Measurements from ENCODE around the gene SPTLC1. TPM values are rescaled to one million over a fixed set of nuclear protein-coding genes. Genes with fewer than 3 reads are reported as not detected.

The SPTLC1 gene
- polyA plus RNA-seq, 1 donor from 2014 or later, result 74.8 TPM

- H3K27me3 ChIP-seq (ENCODE audit: insufficient read depth, low read depth, low read length), result no peaks in the 10 kb centered on the region
- H3K4me3 ChIP-seq (ENCODE audit: low read length), result no peak overlapping the region
- peaks cover 20% of the 10 kb centered on the region for H3K36me3 ChIP-seq (ENCODE audit: insufficient read depth, low read length)
- no peak overlapping the region for H3K4me2 ChIP-seq (ENCODE audit: low read length)
- H3K9me3 ChIP-seq (ENCODE audit: low read length), result peaks cover 3% of the 10 kb centered on the region
- H3F3A ChIP-seq (ENCODE audit: insufficient read depth, low read length, poor library complexity, severe bottlenecking), result no peaks in the 10 kb centered on the region
- H3K27ac ChIP-seq (ENCODE audit: low read length), result no peak overlapping the region
- no peaks in the 10 kb centered on the region for H3K79me2 ChIP-seq (replicated peaks; ENCODE audit: insufficient read depth, low read length)
- no peaks in the 10 kb centered on the region for H3K9me2 ChIP-seq (ENCODE audit: insufficient read depth, low read length)
- H4K20me1 ChIP-seq (ENCODE audit: insufficient read depth), result no peaks in the 10 kb centered on the region
- TF ChIP-seq TAF1 (IDR thresholded peaks at IDR 0.05; ENCODE audit: low read depth), result no peak
- no peak for TF ChIP-seq EP300 (conservative IDR thresholded peaks at IDR 0.05; ENCODE audit: poor library complexity, severe bottlenecking)
- no peak for TF ChIP-seq RAD21 (conservative IDR thresholded peaks at IDR 0.05)
- no peak for TF ChIP-seq EZH2 (IDR thresholded peaks at IDR 0.05; ENCODE audit: borderline replicate concordance, insufficient read depth, low read length, poor library complexity, severe bottlenecking)
- no peak for TF ChIP-seq CTCF (IDR thresholded peaks at IDR 0.05; ENCODE audit: poor library complexity, severe bottlenecking)
- TF ChIP-seq, protein P1, sequence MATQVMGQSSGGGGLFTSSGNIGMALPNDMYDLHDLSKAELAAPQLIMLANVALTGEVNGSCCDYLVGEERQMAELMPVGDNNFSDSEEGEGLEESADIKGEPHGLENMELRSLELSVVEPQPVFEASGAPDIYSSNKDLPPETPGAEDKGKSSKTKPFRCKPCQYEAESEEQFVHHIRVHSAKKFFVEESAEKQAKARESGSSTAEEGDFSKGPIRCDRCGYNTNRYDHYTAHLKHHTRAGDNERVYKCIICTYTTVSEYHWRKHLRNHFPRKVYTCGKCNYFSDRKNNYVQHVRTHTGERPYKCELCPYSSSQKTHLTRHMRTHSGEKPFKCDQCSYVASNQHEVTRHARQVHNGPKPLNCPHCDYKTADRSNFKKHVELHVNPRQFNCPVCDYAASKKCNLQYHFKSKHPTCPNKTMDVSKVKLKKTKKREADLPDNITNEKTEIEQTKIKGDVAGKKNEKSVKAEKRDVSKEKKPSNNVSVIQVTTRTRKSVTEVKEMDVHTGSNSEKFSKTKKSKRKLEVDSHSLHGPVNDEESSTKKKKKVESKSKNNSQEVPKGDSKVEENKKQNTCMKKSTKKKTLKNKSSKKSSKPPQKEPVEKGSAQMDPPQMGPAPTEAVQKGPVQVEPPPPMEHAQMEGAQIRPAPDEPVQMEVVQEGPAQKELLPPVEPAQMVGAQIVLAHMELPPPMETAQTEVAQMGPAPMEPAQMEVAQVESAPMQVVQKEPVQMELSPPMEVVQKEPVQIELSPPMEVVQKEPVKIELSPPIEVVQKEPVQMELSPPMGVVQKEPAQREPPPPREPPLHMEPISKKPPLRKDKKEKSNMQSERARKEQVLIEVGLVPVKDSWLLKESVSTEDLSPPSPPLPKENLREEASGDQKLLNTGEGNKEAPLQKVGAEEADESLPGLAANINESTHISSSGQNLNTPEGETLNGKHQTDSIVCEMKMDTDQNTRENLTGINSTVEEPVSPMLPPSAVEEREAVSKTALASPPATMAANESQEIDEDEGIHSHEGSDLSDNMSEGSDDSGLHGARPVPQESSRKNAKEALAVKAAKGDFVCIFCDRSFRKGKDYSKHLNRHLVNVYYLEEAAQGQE (IDR thresholded peaks at IDR 0.05; ENCODE audit: borderline replicate concordance), result no peak
- TF ChIP-seq SMC3 (conservative IDR thresholded peaks at IDR 0.05; ENCODE audit: poor library complexity), result no peak
- no peak for TF ChIP-seq MXI1 (conservative IDR thresholded peaks at IDR 0.05; ENCODE audit: poor library complexity, severe bottlenecking)
- TF ChIP-seq POLR2AphosphoS5 (IDR thresholded peaks at IDR 0.05), result no peak
- no peak overlapping the region for H2AFZ ChIP-seq (ENCODE audit: low read depth, low read length)
- H3K9ac ChIP-seq (ENCODE audit: low read length), result no peak overlapping the region
These were observed 67.7 kb downstream of the SPTLC1 start for GRCh38 chr9:92047500-92047899.

DNA sequence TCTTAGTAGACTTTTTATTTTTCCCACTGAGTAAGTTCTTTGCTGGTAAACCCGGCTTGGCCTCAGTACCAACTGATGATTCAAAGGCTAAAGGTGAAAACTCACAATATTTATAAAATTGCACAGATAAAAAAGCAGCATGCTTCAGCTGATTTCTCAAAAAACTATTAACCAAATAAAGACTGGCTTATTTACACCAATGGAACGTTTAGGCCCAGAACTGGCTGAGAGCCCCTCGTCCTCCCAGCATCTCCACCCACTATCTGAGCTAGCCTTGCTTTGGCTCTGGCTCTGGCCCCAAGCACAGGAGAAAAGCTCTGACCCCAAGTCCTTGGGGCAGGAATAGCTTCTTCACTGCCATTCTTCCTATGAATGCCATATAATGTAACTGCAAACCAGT lies 68.5 kb downstream of the SPTLC1 start:
- Histone ChIP-seq H4K20me1 (ENCODE audit: insufficient read depth) (no peaks in the 10 kb centered on the region), H3K27ac (ENCODE audit: low read length) (no peak overlapping the region), H3F3A (ENCODE audit: insufficient read depth, low read length, poor library complexity, severe bottlenecking) (no peaks in the 10 kb centered on the region), H3K9me2 (ENCODE audit: insufficient read depth, low read length) (no peaks in the 10 kb centered on the region), H3K79me2 (replicated peaks; ENCODE audit: insufficient read depth, low read length) (no peaks in the 10 kb centered on the region), H3K27me3 (ENCODE audit: insufficient read depth, low read depth, low read length) (no peaks in the 10 kb centered on the region), H3K36me3 (ENCODE audit: insufficient read depth, low read length) (peaks cover 25% of the 10 kb centered on the region), H2AFZ (ENCODE audit: low read depth, low read length) (no peak overlapping the region), H3K9ac (ENCODE audit: low read length) (no peak overlapping the region), H3K4me3 (ENCODE audit: low read length) (no peak overlapping the region), H3K4me2 (ENCODE audit: low read length) (no peak overlapping the region), H3K9me3 (ENCODE audit: low read length) (no peaks in the 10 kb centered on the region)
- TF ChIP-seq TAF1 (IDR thresholded peaks at IDR 0.05; ENCODE audit: low read depth) (no peak), POLR2AphosphoS5 (IDR thresholded peaks at IDR 0.05) (no peak), SMC3 (conservative IDR thresholded peaks at IDR 0.05; ENCODE audit: poor library complexity) (no peak), MXI1 (conservative IDR thresholded peaks at IDR 0.05; ENCODE audit: poor library complexity, severe bottlenecking) (no peak), CTCF (IDR thresholded peaks at IDR 0.05; ENCODE audit: poor library complexity, severe bottlenecking) (no peak), EP300 (conservative IDR thresholded peaks at IDR 0.05; ENCODE audit: poor library complexity, severe bottlenecking) (no peak), RAD21 (conservative IDR thresholded peaks at IDR 0.05) (no peak), EZH2 (IDR thresholded peaks at IDR 0.05; ENCODE audit: borderline replicate concordance, insufficient read depth, low read length, poor library complexity, severe bottlenecking) (no peak)
- TF ChIP-seq, protein P1 (IDR thresholded peaks at IDR 0.05; ENCODE audit: borderline replicate concordance), result no peak
